Ramos (cell line): ENCODE measurements around the gene DSG4.

Experiments used
- in situ Hi-C: fragments of 300-500 bp; cut with MboI; formaldehyde crosslinking; loops from one replicate; pipeline ENCODE4 v1.14.3; 2022; ENCODE audit warnings: low sequenced_read_pairs; ENCODE audit not compliant: unreplicated experiment

DSG4 gene

GRCh38 chr18:31444142-31444541 lies 67.6 kb downstream of the DSG4 start:
- in situ Hi-C loops, result no loop called here

GRCh38 chr18:31445908-31446307 lies 69.3 kb downstream of the DSG4 start:
- in situ Hi-C loops, result no loop called here

DNA sequence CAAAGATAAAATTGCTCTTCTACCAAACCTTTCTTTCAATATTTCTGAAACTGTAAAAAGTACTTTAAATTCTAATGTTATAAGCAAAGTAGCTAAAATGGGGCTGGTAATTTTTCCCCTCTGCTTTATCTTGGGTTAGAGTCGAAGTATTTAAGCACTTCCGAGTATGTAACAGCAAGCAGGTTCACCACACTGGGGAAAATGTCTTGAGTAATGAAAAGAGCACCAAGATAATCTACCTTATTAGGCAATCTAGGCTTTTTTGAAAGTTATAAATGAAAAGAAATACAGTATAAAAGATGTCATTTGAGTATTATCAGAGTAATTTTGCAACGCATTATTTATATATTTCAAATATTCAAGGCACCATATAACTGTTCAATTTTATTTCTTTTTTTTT lies 70.3 kb downstream of the DSG4 start:
- in situ Hi-C loops, result no loop called here

DNA sequence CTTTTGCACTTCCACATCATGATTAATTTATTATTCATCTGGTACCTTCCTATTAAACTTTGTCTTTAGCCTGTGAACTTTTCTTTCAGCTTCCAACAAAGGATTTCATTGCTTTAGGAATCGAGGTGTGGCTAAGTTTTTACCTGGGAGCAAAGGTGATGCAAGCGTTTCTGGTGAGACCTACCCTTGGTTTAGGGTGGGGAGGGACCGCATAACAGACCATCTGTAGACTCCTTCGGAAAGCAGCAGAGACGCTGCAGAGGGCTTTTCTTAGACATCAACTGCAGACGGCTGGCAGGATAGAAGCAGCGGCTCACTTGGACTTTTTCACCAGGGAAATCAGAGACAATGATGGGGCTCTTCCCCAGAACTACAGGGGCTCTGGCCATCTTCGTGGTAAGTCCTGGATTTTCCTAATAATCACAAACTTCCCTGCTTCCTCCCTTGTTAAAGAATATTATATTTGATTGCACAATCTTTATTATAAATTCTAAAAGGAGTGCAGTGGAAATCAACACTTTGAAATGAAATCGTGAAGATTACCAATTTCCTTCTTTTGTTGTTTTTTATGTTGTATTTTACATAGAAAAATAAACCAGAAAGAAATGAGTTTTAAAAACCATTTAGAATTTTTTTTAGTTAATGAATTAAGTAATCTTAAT lies 71.1 kb downstream of the DSG4 start, which contains the start of gene DSG3:
TSS of gene DSG3 (plus strand) at position 212 of the 662 bp plus-strand sequence. CDS start at position 349, 137 bp downstream.
- in situ Hi-C loops, result no loop called here

DNA sequence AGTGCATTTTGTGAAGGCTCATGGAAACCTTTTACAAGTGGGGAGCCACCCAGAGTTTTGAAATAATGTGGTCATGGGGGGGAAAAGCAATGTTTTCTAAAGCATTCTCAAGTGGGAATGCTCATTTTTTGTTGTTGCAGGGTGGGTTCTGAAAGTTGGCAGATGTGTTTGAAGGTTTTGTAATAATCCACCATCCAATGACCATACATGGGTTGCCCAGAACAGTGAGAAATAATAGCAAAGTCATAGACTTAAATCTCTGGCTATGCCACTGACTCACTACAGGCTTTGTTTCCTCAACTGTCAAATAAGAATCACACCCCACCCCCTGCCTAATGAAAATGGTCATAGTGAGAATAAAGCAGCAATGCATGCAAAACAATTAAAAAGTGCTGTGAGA lies 73.8 kb downstream of the DSG4 start:
- in situ Hi-C loops, result no loop called here

DNA sequence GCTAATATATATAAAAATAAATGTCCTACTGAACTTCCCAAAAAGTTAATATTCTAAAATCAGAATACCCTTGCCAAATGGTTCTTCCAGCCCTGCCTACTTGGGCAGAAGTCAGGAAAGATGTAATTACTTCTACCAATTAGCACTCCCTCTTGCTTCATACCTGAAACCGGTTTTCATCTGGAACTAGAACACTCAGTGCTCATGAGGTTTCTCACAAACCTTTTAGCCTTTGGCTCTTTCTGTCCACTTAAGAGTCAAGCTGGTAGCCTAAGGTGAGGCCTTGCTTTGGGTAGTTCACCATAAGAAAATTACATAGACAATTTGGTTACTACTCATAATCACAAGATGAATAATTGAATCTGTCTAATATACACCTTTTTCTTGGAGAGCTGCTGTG lies 75.0 kb downstream of the DSG4 start:
- in situ Hi-C loops, result no loop called here

DNA sequence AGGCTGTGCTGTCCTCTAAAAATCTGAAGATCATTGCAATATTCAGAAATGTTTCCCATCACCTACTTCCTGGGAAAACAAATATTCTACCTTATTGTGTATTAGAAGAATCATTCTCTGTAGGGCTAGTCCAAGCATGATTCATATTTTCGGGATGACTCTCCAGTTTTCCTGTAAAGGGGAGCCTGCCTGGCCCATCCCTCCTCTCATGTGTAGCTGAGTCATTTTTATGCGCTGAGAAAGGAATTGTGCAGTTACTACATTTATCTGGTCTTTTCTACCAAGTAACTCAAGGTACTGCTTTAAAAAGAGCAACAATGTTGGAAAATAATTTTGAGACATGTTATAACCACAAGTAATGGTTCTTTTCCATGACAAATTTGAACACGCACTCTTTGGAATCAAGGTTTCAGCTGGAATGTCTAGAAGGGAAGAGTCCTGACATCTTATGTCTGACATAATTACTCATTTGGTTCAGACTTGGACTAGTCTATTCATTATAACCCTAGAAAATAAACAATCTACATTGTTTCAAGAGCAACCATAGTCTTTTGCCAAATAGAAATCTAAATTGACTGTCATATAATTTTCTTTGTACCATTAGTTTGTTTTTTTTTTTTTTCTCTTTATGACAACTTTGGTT lies 77.6 kb downstream of the DSG4 start:
- in situ Hi-C loops, result no loop called here
